Brain microvascular endothelial cell (primary cell): Measurements from ENCODE around the gene PRDM7.

Source experiments
- DNase-seq: peaks from one replicate; pipeline ENCODE4 v3.0.0-alpha.2; 2020
- H3K27ac ChIP-seq: fragments of 250-450 bp; sonication (Bioruptor Pico); 2 replicates; pipeline ENCODE4 v1.5.1; 2020; ENCODE audit warnings: mild to moderate bottlenecking, moderate library complexity
- H3K27me3 ChIP-seq: fragments of 250-450 bp; sonication (Bioruptor Pico); replicated peaks from 2 replicates; pipeline ENCODE4 v1.5.1; 2020; ENCODE audit warnings: mild to moderate bottlenecking
- H3K36me3 ChIP-seq: fragments of 250-450 bp; sonication (Bioruptor Pico); replicated peaks from 2 replicates; pipeline ENCODE4 v1.5.1; 2020; ENCODE audit warnings: mild to moderate bottlenecking
- H3K4me3 ChIP-seq: 2 replicates; pipeline ENCODE4 v1.5.1; 2011; ENCODE audit warnings: low read depth, mild to moderate bottlenecking, control low read depth, low read length, moderate library complexity
- CTCF ChIP-seq: IDR thresholded peaks from 2 replicates; pipeline ENCODE4 v1.5.1; 2011; ENCODE audit warnings: low read depth, mild to moderate bottlenecking, moderate library complexity, low read length, control low read depth, inconsistent platforms; ENCODE audit errors: missing control alignments
- in situ Hi-C: cut with HindIII; loops from 2 replicates; pipeline ENCODE4 v1.10.0; 2017; ENCODE audit warnings: low sequenced_read_pairs, low pct_ligation_motif_present

The PRDM7 gene

GRCh38 chr16:90042946-90043514, 34.1 kb downstream of the PRDM7 start:
- TF ChIP-seq CTCF, result no peak
- Histone ChIP-seq H3K27ac (no peak overlapping the region), H3K4me3 (no peak overlapping the region), H3K27me3 (no peaks in the 10 kb centered on the region), H3K36me3 (peaks cover 33% of the 10 kb centered on the region)
- no peak for DNase-seq
- in situ Hi-C loops, result no loop called here

DNA sequence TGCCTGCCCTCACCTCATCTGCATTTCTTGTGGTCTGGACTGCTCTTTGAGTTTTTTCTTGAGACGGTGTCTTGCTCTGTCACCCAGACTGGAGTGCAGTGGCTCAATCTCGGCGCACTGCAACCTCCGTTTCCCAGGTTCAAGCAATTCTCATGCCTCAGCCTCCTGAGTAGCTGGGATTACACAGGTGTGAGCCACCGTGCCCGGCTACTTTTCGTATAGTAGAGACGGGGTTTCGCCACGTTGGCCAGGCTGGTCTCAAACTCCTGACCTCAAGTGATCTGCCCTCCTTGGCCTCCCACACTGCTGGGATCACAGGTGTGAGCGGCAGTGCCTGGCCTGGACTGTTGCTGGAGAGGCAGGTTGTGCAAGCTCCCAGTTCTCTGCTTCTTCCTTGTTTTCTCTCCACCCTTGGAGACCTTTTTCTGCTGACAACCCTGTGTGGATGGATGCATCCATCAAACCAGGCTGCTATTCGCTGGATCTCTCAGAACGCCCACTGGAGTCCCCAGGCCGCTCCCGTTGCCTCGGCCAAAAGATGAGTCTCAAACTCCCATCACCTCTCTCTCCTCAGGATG, 35.1 kb downstream of the PRDM7 start:
- no peak for DNase-seq
- TF ChIP-seq CTCF, result no peak
- H3K36me3 ChIP-seq, result peaks cover 40% of the 10 kb centered on the region
- no peak overlapping the region for H3K27ac ChIP-seq
- in situ Hi-C loops, result no loop called here
- no peak overlapping the region for H3K4me3 ChIP-seq
- no peaks in the 10 kb centered on the region for H3K27me3 ChIP-seq

DNA sequence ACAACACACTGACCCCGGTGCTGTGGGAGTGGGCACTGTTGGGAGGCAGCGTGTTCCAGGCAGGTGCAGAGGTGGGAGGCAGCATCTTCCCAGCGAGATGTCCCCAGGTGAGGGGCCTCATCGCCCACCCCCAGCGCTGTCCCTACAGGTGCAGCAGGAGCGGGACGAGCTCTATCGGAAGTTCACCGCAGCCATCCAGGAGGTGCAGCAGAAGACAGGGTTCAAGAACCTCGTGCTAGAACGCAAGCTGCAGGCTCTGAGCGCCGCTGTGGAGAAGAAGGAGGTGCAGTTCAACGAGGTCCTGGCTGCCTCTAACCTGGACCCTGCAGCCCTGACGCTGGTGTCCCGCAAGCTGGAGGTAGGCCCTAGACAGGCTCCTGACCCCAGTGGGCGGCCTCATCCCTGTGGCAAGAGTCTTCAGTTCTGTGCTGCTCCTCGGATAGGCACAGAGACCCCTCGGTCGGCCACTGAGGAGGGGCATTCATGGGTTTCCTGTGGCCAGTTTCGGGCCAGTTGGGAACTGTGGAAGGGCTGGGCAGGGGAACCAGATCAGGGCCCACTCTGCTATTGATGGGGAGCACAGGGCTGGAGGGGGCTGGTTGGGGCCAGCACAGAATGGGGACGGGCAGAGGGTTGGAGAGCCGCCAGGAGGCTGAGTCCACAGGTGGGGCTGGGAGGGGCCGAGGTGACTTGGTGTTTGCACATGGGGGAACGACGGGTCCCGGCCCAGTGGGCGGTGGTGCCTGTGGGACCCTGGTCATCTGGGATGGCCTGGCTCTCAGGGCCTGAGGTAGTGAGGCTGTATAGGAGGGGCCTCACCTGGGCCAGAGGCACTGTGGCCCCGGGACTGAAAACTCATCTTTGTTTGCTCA, 36.7 kb downstream of the PRDM7 start:
- Histone ChIP-seq H3K27me3 (no peaks in the 10 kb centered on the region), H3K27ac (no peak overlapping the region), H3K36me3 (peaks cover 52% of the 10 kb centered on the region), H3K4me3 (no peak overlapping the region)
- DNase-seq, result no peak
- in situ Hi-C loops, result no loop called here
- no peak for TF ChIP-seq CTCF

DNA sequence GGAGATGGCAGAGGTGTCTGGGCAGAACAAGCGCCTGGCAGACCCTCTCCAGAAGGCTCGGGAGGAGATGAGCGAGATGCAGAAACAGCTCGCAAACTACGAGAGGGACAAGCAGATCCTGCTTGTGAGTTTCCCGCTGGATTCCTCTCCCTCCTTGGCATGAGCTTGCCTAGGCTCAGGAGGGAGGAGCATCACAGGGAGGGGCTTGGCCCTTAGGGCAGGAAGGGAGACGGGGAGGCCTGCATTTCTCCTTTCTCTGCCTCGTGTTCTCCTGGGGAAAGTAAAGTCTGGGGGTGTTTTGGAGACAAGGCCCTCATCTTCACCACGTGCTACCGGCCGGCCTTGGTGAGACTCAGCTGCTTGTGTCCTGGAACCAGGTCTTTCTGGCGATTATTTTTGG, 39.9 kb downstream of the PRDM7 start:
- no peak for DNase-seq
- no peak for TF ChIP-seq CTCF
- peaks cover 50% of the 10 kb centered on the region for H3K36me3 ChIP-seq
- no peaks in the 10 kb centered on the region for H3K27me3 ChIP-seq
- no peak overlapping the region for H3K4me3 ChIP-seq
- no peak overlapping the region for H3K27ac ChIP-seq
- in situ Hi-C loops, result no loop called here

GRCh38 chr16:90035902-90036301, 41.2 kb downstream of the PRDM7 start:
- no peak overlapping the region for H3K27ac ChIP-seq
- DNase-seq, result no peak
- H3K36me3 ChIP-seq, result peaks cover 54% of the 10 kb centered on the region
- no peak overlapping the region for H3K4me3 ChIP-seq
- no peak for TF ChIP-seq CTCF
- no peaks in the 10 kb centered on the region for H3K27me3 ChIP-seq
- in situ Hi-C loops, result no loop called here
